HG03064 (cell line): ENCODE results near the gene AP2A2.

Experiments
- ATAC-seq: cut with Tn5 transposase; IDR thresholded peaks from one replicate; pipeline ENCODE4 v1.9.1; 2021; ENCODE audit warnings: low read depth; ENCODE audit not compliant: unreplicated experiment

AP2A2 gene

DNA sequence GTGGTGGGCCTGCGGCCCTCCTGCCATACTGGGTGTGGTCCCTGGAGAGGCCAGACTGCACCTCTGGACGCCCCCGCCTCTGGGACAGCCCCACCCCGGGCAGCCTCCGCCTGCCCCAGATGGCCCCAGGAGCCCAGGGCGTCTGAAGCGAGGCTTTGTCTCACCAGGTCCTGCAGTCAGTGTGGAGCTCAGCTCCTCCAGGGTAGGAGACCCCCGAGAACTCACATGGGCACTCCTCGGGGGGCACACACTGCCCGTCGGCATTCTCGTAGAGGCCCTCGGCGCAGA, 100.4 kb downstream of the AP2A2 start:
- ATAC-seq: no peak

DNA sequence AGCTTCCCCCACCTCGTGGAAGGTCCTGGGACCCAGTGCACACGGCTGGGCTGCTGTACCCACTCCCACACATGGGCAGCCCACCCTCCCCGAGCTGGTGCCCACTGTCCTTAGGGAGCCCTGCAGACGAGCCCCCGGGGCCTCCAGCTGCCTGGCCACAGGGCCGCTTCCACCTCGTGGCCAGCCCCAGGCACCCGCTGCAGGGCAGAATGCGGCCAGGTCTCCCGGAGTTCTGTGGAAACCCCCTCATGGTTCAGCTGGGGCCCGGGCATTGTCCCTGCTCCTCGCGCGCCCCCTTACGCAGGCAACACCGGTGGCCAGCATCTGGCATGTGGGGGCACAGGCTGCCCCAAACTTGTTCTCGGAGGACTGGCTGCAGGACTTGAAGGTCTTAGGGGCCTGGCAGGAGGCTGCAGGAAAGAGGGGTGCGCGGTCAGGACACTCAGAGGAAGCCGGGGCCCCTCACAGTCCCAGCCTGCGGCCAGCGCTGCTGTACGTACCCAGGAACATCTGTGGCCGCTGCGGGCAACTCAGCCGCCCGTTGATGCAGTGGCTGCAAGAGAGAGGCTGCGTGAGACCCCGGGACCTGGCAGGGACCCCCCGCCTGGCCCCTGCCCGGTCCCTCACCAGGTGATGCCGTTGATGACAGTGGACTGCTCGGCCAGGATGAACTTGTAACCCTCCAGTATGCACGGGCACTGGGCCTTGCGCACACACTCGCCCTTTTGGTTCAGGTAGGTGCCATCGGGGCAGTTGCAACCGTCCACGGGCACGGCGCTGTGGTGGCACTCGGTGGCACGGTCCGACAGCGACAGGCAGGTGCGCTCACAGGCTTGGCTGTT, 101.2 kb downstream of the AP2A2 start:
- ATAC-seq: no peak

DNA sequence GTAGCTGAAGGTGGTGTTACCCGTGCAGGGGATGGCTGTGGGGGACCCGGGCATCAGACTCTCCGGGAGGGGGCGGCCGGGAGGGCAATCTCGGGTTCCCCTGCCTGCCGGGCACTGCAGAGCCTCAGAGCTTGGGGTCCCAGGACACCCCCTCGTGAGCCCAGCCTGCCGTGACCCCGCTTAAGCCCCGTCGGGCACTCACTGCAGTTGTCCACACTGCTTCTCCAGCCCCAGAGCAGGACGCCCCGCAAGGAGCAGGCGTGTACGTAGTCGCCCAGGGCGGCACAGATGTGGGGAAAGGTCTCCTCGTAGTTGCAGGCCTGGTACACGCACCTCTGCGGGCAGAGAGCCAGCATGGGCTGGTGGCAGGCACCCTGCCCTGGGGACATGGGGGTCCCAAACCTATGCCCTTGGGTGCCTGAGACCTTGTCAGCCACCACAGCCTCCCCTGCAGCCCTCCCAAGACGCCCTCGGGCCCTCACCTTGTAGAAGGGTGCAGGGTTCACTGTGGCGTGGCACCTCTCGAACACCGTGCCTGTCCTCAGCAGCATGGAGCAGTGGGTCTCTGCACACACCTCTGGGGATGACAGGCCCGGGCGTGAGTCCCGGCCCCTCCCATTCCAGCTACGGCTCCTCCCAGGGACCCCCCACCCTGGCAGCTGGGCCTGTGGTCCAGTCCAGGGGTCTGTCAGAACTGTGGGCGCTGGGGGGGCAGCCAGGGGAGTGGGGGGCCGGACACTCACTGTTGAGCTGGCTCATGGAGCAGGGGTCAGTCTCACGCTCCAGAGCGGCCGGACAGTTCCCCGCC, 102.0 kb downstream of the AP2A2 start:
- ATAC-seq: no peak

DNA sequence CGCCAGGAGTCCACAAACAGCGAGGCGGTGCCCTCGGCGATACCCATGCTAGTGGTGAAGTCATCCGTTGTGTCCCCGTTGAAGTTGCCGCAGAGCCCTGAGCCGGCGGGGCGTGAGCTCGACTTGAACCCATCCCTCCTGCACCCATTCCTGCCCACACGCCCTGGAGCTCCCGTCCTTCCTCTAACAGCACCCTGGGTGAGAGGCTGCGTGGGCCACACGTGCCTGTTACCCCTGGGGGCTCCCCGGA, 102.5 kb downstream of the AP2A2 start:
- no peak for ATAC-seq

DNA sequence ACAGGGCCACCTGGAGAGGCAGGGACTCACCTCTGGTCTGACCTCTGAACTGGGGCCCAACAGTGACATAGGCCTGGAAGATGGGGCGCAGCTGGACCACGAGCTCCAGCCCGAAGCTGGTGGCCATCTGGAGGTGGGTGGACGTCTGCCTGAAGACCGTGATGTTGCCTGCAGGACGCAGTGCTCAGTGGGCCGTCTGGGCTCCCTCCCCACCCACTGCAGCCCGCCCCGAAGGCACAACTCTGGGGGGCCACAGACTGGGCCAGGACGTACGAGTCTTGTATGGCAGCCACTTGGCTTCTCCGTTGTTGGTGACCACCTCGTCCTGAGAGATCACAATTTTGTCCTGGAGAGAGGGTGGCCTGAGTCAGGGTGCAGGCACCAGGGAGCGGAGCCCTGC, 102.9 kb downstream of the AP2A2 start:
- no peak for ATAC-seq

DNA sequence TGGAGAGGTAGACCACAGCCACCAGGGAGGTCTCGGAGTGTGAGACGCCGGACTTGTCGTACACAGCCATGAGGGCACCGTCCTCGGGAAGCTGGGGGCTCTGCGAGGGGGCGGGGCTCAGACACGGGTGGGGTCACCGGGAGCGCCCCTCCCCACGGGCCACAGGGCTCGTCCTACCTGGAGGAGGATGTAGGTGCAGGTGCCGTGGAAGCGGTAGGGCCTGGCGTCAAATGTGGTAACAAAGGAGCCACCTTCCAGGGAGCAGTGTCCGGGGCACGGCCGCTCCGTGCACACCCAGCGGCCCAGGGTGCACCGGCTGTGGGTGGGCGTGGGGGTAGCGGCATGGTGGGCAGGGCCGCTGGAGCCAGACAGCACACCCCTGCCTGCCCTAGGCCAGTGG, 103.4 kb downstream of the AP2A2 start:
- no peak for ATAC-seq

DNA sequence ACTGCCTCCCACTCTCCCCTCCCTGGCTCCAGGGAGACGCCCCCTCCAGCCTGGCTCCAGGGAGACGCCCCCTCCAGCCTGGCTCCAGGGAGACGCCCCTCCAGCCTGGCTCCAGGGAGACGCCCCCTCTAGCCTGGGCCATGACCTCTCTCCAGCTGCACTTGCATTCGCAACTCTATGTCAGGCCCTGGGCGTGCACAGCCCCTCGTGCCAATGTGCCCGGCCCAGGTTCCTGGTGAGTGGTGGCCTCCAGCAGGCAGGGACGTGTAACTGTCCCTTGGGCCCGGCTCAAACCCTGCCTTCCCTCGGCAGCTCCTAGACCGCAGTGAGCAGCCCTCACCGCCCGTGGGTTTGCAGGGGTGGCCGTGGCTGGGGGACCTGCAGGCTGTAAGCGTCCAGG, 104.0 kb downstream of the AP2A2 start:
- ATAC-seq: no peak

DNA sequence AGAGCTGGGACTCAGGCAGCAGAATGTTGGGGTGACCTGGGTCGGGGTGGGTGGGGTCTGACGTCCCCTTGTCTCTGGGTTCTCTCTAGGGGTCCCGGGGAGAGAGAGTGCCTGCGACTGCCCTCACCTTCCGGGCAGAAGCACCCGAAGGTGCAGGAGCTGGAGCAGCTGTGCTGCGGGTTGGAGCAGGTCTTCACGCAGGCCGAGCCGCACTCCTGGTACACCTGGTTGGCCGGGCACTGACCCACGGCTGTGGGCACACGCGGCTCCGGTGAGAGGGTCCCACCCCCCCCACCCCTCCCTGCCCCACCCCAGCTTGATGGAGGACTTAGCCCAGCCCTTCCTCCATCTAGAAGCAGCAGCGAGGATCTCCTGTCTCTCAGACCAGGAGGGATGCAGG, 104.4 kb downstream of the AP2A2 start:
- ATAC-seq: no peak

DNA sequence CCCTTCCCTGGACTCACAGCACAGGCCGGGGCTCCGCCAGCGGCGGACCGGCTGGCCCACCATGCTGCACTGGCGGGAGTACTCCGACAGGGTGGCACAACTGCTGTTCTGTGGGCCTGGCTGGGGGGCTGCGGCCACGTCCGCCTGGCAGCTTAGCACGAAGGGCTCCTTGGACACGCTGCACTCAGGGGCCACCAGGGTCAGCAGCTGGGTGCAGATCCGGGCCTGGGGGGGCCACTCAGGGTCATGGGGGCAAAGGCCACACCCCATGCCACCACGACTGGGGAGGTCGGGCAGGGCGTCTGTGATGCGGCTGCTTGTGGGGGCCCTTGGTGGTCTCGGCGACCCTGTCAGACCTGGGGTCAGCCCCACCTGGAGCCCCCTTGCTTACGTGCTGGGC, 104.9 kb downstream of the AP2A2 start:
- ATAC-seq: no peak

DNA sequence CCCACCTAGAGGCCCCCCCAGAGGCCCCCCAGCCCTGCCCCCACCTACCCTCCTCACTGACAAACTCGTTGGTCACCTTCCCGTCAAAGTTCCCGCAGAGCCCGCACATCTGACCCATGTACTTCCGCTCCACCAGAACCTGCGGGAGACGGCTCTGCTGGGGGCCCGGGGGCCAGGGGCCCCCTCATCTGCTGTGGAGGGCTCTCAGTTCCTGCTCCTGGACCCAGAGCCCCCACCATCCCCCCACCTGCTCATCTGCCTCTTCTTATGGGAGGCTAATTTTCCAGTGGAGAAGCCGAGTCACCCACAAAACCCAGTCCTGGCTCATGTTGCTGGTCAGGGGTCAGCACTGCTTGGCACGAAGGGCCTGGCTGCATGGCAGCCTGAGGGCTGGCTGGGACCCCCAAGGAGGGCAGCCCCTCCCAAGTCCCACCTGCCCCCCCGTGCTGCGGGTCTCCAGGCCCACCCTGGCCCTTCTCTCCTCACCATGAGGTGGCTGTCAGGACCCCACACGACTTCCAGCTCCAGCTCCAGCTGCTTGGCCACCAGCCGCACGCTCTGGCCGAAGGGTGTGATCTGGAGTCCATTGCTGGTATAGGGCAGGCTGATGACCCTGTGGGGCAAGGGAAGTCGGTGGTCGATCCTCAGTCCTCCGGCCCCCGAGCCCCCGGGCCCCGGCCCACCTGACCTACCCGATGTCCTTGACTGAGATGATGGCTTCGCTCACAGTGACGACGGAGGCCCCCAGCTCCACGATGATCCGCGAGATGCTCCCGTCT, 105.6 kb downstream of the AP2A2 start:
- no peak for ATAC-seq

DNA sequence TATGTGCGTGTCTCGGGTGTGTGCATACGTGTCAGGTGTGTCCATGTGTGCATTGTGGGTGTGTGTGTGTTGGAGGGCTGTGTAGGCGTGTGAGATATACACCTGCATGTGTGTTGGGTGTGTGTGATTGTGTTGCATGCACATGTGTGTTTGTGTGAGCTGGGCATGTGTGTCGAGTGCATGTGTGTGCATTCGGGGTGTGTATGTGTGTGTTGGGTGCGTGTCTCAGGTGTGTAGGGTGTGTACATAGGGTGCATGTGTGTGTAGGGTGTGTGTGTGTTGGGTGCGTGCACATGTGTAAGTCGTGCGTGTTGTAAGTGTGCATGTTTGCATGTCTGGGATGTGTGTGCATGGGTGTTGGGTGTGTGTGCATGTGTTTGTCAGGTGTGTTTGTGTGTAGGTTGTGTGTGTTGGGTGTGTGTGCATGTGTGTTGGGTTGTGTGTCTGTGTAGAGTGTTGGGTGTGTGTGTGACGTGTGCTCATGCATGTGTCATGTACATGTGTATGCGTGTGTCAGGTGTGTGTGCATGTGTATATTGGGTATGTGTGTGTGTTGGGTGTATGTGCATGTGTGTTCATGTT, 106.7 kb downstream of the AP2A2 start:
- ATAC-seq: no peak

DNA sequence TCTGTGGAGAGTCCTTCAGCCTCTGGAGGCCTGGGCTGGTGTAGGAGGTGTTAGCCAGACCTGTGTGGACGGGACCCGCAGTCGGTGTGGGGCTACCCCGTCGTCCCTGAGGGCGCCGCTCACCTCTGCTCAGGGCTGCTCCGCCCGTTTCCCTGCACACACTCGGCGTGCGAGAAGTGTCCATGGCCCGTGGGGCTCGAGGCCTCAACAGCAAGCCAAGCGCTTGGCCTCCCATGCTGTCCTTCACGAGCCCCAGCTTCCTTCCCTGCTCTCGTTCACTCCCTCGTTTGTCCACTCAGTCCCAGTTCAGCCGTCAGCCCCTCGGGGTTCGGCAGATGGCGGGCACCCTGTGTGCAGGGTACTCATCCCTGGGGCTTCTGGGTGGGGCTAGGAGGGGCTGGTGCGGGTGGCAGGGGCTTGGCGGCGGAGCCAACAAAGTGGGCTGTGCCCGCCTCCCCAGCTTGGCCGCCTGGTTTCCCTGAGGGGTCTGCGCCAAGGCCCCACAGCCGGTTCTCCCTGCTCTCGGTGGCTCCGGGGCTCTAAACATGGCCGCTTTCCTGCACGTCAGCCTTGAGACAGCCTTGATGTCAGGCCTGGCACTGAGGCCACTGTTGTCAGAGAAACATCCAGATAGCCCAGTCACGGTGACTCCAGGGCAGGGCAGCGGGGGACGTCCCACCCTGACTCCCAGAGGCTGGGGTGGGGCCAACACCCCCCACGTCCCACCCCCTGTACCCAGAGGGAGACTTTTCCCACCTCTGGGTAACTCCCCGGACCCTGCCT, 107.5 kb downstream of the AP2A2 start:
- ATAC-seq: no peak

DNA sequence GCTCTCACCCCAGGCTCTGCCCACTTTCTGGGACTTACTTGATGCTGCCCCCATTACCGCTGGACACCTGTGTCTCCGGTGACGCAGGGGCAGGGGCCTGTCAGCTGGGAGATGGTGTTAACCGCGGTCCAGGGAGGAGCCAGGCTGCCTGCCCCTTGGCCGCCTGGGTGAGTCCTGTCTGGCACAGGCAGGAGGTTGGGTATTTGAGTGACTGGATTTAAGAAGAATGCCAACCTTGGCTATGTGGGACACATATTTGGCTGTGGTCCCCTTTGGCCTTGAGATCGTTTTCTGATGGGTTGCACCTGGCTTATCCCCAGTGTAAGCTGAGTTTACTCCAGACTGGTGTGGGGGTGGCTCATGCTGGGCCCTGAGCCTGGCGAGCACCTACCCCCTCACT, 108.3 kb downstream of the AP2A2 start:
- ATAC-seq: no peak

DNA sequence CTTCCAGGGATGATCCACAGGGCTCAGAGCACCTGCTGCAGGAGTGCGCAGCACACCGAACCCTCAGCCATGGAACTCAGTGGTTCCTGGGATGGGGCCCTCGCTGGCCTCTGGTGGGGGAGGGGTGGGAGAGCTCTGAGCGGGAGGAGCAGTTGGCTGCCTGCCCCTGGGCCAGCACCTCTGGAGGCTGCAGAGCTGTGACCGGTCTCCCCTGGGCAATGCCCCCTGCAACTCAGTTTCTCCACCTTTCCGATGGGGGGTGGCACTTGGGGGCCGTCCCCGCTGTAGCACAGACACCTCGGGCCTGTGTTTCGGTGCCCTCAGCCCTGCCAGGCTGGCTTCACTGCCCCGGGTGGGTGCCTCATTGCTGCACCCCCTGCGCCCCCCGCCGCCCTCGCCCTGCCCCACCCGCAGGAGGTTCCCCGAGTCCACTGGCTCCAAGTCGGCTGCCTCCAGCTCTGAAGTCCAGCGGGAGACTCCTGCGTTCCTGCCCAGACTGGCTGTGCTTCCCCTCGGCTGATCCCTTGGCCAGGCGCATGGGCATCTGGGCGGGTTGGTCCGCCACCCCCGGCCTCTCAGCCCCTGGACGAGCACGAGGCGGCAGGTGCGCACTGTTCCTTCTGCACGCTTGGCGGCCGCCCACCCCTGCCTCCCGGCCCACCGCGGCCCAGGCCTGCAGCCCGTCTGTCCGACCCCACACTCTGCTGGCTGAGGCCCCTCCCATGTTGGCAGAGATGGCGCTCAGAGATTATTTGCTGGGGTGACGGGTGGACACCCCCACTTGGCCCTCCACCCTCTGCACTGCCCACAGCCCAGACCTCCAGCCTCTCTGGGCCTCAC, 109.0 kb downstream of the AP2A2 start:
- no peak for ATAC-seq

DNA sequence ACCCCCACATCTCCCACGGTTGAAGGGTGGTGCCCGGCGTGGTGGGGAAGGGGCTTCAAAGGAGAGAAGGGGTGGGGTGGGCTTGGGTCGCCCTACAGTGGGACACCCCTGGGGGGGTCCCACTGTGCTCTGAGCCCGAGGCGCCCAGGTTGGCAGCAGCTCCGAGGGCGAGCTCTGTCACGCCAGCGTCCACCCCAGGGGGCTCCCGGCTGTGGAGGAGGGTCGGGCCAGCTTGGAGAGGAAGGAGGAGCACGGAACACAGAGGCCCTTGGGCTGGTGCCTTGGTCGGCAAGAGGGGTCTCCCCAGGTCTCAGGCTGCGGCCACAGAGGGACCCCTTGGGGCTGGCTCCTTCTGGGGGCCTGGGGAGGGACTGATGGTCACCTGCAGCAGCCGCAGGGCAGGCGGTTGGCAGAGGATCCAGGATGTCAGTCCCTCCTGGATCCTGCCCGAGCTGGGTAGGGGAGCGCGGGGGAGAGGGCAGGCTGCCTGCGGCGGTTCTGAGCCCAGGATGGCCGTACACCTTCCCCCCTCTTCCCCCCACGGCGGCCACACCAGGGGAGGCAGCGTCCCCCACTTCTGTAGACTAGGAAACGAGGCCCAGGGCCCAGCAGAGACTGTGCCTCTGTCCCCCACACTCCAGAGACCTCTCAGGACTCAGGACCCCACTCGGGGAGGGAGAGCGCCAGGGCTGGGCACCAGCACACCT, 110.1 kb downstream of the AP2A2 start:
- ATAC-seq: no peak

DNA sequence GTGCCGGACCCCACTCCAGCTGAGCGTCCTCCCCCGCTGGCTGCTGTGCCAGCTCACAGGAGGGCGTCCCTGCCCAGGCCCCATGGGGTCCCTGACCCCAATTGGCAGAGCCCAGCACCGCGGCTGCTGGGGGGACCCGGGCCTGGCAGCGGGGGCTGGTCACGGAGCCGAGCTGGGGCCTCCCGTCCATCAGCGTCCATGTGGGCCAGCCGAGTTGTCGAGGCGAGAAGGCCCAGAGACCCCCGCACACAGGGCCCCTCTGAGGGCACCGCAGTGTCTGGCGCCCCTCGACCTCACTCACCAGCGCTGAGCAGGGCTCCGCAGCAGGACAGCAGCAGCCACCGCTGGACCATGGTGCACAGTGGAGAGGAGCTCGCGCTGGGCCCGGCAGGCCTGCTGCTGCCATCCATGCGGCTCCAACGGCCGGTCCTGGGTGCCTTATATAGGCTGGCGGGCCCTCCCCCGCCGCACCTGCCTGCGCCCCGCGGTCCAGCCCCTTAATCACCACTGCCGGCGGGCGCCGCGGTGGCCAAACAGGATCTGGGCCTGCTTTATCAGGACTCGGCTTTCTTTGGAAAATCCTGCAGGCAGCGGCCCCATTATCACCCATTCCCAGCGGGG, 110.7 kb downstream of the AP2A2 start, which contains the start of gene MUC6:
Gene MUC6, minus strand, starts transcription at position 416 of the 621 bp plus-strand sequence. Its CDS starts 63 bp downstream, at position 353.
- no peak for ATAC-seq

DNA sequence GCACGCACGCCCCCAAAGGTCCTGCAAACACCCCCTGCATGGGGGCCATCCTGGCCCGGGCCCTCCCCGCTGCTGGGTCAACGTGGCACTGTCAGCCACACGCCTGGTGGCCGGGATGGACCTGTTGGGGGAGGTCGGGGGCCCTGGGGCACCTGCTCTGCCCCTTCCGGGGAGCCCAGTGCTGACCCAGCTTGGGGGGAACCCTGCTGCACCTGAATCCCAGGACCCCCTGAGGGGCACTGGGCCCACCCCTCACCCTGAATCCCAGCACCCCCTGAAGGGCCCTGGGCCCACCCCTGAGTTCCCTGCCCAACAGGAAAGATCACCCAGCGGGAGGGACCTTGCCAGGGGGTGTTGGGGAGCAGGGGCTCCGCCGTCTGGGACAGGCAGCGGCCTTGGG, 111.3 kb downstream of the AP2A2 start:
- no peak for ATAC-seq

DNA sequence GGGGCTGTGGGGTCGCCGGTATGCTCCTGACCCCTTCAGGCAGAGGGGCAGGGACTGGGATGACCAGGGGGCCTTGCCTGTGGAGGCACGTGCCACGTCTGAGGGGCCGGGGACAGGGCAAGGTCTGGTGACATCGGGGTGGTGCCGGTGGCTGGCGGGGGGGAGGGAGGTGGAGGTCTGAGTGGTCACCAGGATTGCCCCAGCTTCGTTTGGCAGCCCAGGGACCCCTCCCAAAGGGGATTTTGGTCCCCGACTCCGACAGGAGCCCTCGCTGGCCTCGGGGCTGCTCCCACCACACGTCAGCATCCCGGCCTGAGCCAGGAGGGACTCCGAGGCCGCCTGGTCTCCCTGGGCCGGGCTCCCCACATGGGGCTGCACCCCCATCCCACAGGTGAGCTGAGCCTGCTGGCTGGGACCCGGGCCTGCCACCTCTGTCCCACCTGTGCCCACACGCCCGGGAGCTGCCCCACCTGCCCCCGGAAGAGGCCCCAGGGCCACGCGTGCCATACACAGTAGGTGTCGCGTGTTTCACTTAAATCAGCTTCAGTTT, 111.9 kb downstream of the AP2A2 start:
- ATAC-seq: no peak
